ENCODE results near the gene PER1. TPM values are rescaled to one million over a fixed set of nuclear protein-coding genes. Genes with fewer than 3 reads are reported as not detected.
A peak's percentile ranks its signal among the peaks of the same experiment; 100 is the strongest.

The PER1 gene
- total RNA-seq, 1 donor from 2014 or later, result 64.6 TPM

DNA sequence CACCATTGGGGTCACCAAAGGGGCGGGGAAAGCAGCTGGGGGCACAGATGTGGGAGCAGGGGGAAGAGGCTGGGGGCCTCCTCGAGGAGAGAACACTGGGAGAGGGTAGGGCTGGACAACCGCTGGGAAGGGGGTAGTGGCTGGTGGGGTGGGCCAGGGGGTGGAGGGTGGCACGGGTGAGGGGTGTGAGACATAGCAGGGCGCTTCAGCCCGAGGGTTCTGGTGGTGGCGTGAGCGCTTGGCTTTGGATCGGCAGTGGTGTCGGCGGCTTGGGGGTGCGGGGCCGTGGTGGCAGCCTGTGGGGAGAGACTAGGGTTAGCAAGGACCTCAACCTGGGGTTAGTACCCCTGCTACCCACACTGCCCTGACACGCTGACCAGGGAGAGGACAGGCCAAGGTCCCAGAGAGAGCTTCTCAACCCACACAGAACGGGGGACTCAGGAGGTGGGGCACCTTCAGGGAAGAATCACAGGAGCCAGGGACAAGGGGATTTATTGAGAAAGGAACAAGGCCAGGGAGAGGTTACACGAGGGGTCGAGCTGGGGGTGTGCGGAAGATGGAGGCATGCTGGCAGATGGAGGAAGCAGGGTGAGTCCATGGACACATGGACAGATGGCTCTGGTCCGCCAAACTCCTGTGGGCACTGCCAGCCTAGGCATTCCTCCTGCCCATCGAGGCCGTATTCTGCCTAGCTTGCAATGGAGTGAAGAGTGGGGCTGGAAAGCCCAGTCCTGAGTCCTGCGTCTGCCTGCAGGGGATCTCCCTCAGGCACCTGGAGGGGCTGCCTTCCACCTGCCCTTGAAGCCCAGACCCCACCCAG is 8.4 kb downstream of the PER1 start:
- DNase-seq, result no peak
- Mint-ChIP-seq H3K36me3 (ENCODE audit: unreplicated experiment) (no peaks in the 10 kb centered on the region), H3K27ac (ENCODE audit: unreplicated experiment) (no peak overlapping the region), H3K9me3 (ENCODE audit: unreplicated experiment) (peaks cover 4% of the 10 kb centered on the region), H3K4me3 (ENCODE audit: unreplicated experiment) (no peak overlapping the region), H3K4me1 (ENCODE audit: low read depth, unreplicated experiment) (peaks cover 2% of the 10 kb centered on the region), H3K27me3 (ENCODE audit: unreplicated experiment) (peaks cover 5% of the 10 kb centered on the region)
- TF ChIP-seq, protein P1, sequence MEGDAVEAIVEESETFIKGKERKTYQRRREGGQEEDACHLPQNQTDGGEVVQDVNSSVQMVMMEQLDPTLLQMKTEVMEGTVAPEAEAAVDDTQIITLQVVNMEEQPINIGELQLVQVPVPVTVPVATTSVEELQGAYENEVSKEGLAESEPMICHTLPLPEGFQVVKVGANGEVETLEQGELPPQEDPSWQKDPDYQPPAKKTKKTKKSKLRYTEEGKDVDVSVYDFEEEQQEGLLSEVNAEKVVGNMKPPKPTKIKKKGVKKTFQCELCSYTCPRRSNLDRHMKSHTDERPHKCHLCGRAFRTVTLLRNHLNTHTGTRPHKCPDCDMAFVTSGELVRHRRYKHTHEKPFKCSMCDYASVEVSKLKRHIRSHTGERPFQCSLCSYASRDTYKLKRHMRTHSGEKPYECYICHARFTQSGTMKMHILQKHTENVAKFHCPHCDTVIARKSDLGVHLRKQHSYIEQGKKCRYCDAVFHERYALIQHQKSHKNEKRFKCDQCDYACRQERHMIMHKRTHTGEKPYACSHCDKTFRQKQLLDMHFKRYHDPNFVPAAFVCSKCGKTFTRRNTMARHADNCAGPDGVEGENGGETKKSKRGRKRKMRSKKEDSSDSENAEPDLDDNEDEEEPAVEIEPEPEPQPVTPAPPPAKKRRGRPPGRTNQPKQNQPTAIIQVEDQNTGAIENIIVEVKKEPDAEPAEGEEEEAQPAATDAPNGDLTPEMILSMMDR (IDR thresholded peaks at IDR 0.05; ENCODE audit: partially characterized antibody, unreplicated experiment), result no peak

DNA sequence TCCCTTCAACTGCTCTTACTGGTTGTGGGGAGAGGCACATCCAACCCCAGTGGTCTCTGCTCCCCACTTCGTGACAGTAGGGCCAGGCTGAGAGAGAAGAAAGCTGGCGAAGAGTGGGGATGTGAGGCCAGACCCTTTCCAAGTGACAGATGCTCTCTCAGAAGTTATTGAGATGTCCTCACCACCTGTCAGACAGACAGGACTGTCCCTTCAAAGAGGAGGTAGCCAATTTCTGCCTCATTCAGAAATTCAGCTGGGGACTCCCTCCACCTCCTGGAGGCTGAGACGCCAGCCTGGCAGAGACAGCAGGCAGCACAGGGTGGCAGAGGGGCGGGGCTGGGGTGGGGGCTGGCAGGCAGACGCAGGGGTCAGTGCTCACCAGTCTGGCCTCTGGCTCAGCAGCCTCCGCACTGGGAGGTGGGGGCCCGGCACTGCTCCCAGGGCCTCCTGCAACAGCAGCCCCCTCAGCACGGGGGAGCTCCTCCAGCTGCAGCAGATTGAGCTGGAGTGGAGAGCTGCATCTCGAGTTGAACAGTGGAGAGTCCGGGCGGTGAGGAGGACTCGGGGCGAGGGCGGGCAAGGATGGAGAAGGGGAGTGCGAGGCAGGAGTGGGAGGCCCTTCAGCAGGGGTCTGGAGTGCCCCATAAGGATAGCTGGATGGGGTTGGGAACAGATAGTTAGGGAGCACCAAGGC is 9.2 kb downstream of the PER1 start:
- Mint-ChIP-seq H3K27ac (ENCODE audit: unreplicated experiment) (no peak overlapping the region), H3K36me3 (ENCODE audit: unreplicated experiment) (no peaks in the 10 kb centered on the region), H3K4me1 (ENCODE audit: low read depth, unreplicated experiment) (peaks cover 2% of the 10 kb centered on the region), H3K9me3 (ENCODE audit: unreplicated experiment) (peaks cover 4% of the 10 kb centered on the region), H3K27me3 (ENCODE audit: unreplicated experiment) (peaks cover 5% of the 10 kb centered on the region), H3K4me3 (ENCODE audit: unreplicated experiment) (no peak overlapping the region)
- TF ChIP-seq, protein P1 (IDR thresholded peaks at IDR 0.05; ENCODE audit: partially characterized antibody, unreplicated experiment), result no peak
- no peak for DNase-seq

DNA sequence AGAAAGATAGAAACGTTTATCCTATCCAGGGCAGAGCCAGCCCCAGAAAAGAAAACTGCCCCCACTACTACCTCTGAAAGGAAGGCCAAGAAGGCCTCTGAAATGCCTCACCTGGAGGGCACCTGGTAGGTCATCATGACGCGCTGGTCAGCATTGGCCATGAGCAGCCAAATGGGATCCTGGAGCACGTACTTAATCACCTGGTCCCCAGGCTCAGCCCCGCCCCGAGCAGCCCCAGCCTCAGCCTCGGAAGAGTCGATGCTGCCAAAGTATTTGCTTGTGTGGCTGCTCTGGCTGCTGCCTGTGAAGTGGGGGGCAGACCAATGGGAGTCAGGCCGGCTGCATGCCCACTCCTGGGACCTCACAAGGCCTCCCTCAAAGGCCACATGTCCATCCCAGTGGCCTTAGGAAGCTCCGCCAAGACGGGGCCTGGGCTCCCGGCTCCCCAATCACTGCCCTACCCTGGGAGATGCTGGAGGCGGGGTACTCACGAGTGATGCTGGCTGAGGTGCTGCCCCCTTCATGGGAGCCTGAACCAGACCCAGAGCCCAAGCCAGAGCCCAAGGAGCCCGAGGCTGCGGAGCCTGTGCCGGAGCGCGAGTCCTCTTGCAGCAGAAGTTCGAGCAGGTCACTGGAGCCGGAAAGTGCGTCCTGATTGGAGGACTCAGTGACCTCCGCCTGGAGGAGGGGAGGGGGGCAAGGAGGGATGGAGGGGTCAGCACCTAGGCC is 9.9 kb downstream of the PER1 start:
- TF ChIP-seq, protein P1 (IDR thresholded peaks at IDR 0.05; ENCODE audit: partially characterized antibody, unreplicated experiment), result no peak
- H3K9me3 Mint-ChIP-seq (ENCODE audit: unreplicated experiment), result peaks cover 4% of the 10 kb centered on the region
- no peaks in the 10 kb centered on the region for H3K36me3 Mint-ChIP-seq (ENCODE audit: unreplicated experiment)
- H3K27me3 Mint-ChIP-seq (ENCODE audit: unreplicated experiment), result peaks cover 5% of the 10 kb centered on the region
- H3K4me1 Mint-ChIP-seq (ENCODE audit: low read depth, unreplicated experiment), result peaks cover 2% of the 10 kb centered on the region
- no peak overlapping the region for H3K4me3 Mint-ChIP-seq (ENCODE audit: unreplicated experiment)
- no peak for DNase-seq
- H3K27ac Mint-ChIP-seq (ENCODE audit: unreplicated experiment), result no peak overlapping the region

DNA sequence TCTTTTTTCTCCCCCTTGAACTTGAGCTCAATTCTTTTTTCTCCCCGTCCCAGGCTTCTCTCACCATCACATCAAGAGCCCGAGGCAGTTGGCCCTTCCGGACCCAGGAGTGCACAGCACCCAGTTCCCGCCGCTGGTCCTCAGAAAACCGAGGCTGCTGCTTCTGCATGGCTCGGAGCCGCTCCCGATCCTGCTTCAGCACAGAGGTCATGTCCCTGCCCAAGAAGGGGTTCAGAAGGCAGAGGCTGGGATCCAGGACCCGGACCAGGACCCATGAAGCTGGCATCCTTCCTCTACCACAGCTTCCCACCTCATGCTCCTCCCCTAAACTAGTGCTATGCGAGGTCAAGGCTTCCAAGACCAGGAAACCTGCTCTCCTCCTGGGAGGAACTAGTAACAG is 10.5 kb downstream of the PER1 start:
- Mint-ChIP-seq H3K27me3 (ENCODE audit: unreplicated experiment) (peaks cover 5% of the 10 kb centered on the region), H3K9me3 (ENCODE audit: unreplicated experiment) (peaks cover 4% of the 10 kb centered on the region)

More for the DNA sequence above, 10.5 kb downstream of the PER1 start:
- H3K4me1 Mint-ChIP-seq (ENCODE audit: low read depth, unreplicated experiment), result peaks cover 2% of the 10 kb centered on the region
- no peak overlapping the region for H3K27ac Mint-ChIP-seq (ENCODE audit: unreplicated experiment)
- H3K36me3 Mint-ChIP-seq (ENCODE audit: unreplicated experiment), result no peaks in the 10 kb centered on the region
- DNase-seq, result no peak
- TF ChIP-seq, protein P1 (IDR thresholded peaks at IDR 0.05; ENCODE audit: partially characterized antibody, unreplicated experiment), result no peak
- H3K4me3 Mint-ChIP-seq (ENCODE audit: unreplicated experiment), result peak overlapping the region; percentile 25
